ENCODE data around the gene DGCR8. TPM values are rescaled to one million over a fixed set of nuclear protein-coding genes. Genes with fewer than 3 reads are reported as not detected.

DGCR8 gene
- total RNA-seq, 6 experiments from 2014 or later: 19.8 to 24.5 (median 22.0) TPM

GRCh38 chr22:20130319-20130718, 50.3 kb downstream of the DGCR8 start:
- peak; percentile 23; the same call in 1 of the 2 replicates for TF ChIP-seq CTCF (IDR thresholded peaks at IDR 0.05)
- DNase-seq: no peak
- Mint-ChIP-seq H3K27ac (no peak overlapping the region), H3K4me3 (no peak overlapping the region; the same call in 1 of the 2 replicates), H3K36me3 (ENCODE audit: low read depth) (peaks cover 5% of the 10 kb centered on the region; the same call in 1 of the 2 replicates), H3K4me1 (ENCODE audit: low read depth) (peaks cover 19% of the 10 kb centered on the region), H3K27me3 (ENCODE audit: insufficient read depth) (peaks cover 2% of the 10 kb centered on the region), H3K9me3 (no peaks in the 10 kb centered on the region)

GRCh38 chr22:20130731-20131596, 50.9 kb downstream of the DGCR8 start:
- no peak for TF ChIP-seq CTCF (IDR thresholded peaks at IDR 0.05)
- H3K27ac Mint-ChIP-seq: no peak overlapping the region; the same call in 1 of the 2 replicates
- H3K4me3 Mint-ChIP-seq: peak overlapping the region; percentile 55; the same call in 1 of the 2 replicates
- peaks cover 2% of the 10 kb centered on the region for H3K27me3 Mint-ChIP-seq (ENCODE audit: insufficient read depth)
- H3K36me3 Mint-ChIP-seq (ENCODE audit: low read depth): peaks cover 5% of the 10 kb centered on the region; the same call in 1 of the 2 replicates
- peak; percentile 42 for DNase-seq
- peaks cover 19% of the 10 kb centered on the region for H3K4me1 Mint-ChIP-seq (ENCODE audit: low read depth)
- no peaks in the 10 kb centered on the region for H3K9me3 Mint-ChIP-seq

GRCh38 chr22:20131597-20131858, 51.5 kb downstream of the DGCR8 start, which contains the start of gene ZDHHC8:
ZDHHC8 (plus strand) TSS chr22:20131804; CDS start chr22:20131948, 144 bp downstream.
- H3K9me3 Mint-ChIP-seq: no peaks in the 10 kb centered on the region
- no peak for TF ChIP-seq CTCF (IDR thresholded peaks at IDR 0.05)
- peaks cover 2% of the 10 kb centered on the region for H3K27me3 Mint-ChIP-seq (ENCODE audit: insufficient read depth)
- peaks cover 19% of the 10 kb centered on the region for H3K4me1 Mint-ChIP-seq (ENCODE audit: low read depth)
- DNase-seq: no peak
- peak within 1 kb of the TSS; percentile 84 for H3K4me3 Mint-ChIP-seq
- peaks cover 5% of the 10 kb centered on the region; the same call in 1 of the 2 replicates for H3K36me3 Mint-ChIP-seq (ENCODE audit: low read depth)
- H3K27ac Mint-ChIP-seq: peak within 1 kb of the TSS; percentile 56

GRCh38 chr22:20131859-20132685, 52.0 kb downstream of the DGCR8 start:
- H3K9me3 Mint-ChIP-seq: no peaks in the 10 kb centered on the region
- H3K36me3 Mint-ChIP-seq (ENCODE audit: low read depth): peaks cover 5% of the 10 kb centered on the region; the same call in 1 of the 2 replicates
- peak overlapping the region; percentile 56 for H3K27ac Mint-ChIP-seq
- H3K4me1 Mint-ChIP-seq (ENCODE audit: low read depth): peaks cover 19% of the 10 kb centered on the region
- H3K27me3 Mint-ChIP-seq (ENCODE audit: insufficient read depth): peaks cover 2% of the 10 kb centered on the region
- no peak for DNase-seq
- no peak for TF ChIP-seq CTCF (IDR thresholded peaks at IDR 0.05)
- H3K4me3 Mint-ChIP-seq: peak overlapping the region; percentile 84

- TF ChIP-seq CTCF (IDR thresholded peaks at IDR 0.05): no peak
- Mint-ChIP-seq H3K9me3 (no peaks in the 10 kb centered on the region), H3K36me3 (ENCODE audit: low read depth) (no peaks in the 10 kb centered on the region), H3K27me3 (ENCODE audit: insufficient read depth) (peaks cover 2% of the 10 kb centered on the region), H3K4me1 (ENCODE audit: low read depth) (peaks cover 23% of the 10 kb centered on the region), H3K27ac (peak overlapping the region; percentile 56), H3K4me3 (peak overlapping the region; percentile 84)
- DNase-seq: no peak
These were observed 52.7 kb downstream of the DGCR8 start for GRCh38 chr22:20132686-20133246.

All from HFFc6 (cell line).